ENCODE results near the gene SEPTIN2. TPM values are rescaled to one million over a fixed set of nuclear protein-coding genes. Genes with fewer than 3 reads are reported as not detected.
A peak's percentile ranks its signal among the peaks of the same experiment; 100 is the strongest.

Gene SEPTIN2
- polyA plus RNA-seq, 1 donor (not counting 4 experiments of a cell fraction or from before 2014, with no cell fraction given): 644 TPM

- no peak overlapping the region for H3K9ac ChIP-seq (ENCODE audit: control insufficient read depth, extremely low read depth, insufficient read depth, low read length)
- no peak for DNase-seq (ENCODE audit: low read depth, low spot score)
- no peak overlapping the region for H3K27ac ChIP-seq (ENCODE audit: control insufficient read depth, insufficient read depth, low read length)
- no peaks in the 10 kb centered on the region for H3K9me3 ChIP-seq (ENCODE audit: control insufficient read depth, low read depth, low read length)
- no peak for TF ChIP-seq EZH2 (IDR thresholded peaks at IDR 0.05; ENCODE audit: low read length)
- TF ChIP-seq, protein P1, sequence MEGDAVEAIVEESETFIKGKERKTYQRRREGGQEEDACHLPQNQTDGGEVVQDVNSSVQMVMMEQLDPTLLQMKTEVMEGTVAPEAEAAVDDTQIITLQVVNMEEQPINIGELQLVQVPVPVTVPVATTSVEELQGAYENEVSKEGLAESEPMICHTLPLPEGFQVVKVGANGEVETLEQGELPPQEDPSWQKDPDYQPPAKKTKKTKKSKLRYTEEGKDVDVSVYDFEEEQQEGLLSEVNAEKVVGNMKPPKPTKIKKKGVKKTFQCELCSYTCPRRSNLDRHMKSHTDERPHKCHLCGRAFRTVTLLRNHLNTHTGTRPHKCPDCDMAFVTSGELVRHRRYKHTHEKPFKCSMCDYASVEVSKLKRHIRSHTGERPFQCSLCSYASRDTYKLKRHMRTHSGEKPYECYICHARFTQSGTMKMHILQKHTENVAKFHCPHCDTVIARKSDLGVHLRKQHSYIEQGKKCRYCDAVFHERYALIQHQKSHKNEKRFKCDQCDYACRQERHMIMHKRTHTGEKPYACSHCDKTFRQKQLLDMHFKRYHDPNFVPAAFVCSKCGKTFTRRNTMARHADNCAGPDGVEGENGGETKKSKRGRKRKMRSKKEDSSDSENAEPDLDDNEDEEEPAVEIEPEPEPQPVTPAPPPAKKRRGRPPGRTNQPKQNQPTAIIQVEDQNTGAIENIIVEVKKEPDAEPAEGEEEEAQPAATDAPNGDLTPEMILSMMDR (optimal IDR thresholded peaks at IDR 0.05 in 1 of 3, IDR thresholded peaks at IDR 0.05 in 1 of 3, conservative IDR thresholded peaks at IDR 0.05 in 1 of 3; ENCODE audit: extremely low read depth in 1 of 3, insufficient read depth in 2 of 3, low read length in 3 of 3): no peak
- H4K20me1 ChIP-seq (ENCODE audit: control insufficient read depth, extremely low read depth, insufficient read depth, low read length): peaks cover under 1% of the 10 kb centered on the region
- no peak overlapping the region for H3K4me2 ChIP-seq (ENCODE audit: control insufficient read depth, extremely low read depth, insufficient read depth, low read depth, low read length)
- no peak overlapping the region for H2AFZ ChIP-seq (ENCODE audit: control insufficient read depth, low read length)
- H3K4me3 ChIP-seq (ENCODE audit: control insufficient read depth in 2 of 3, extremely low read depth in 1 of 3, insufficient read depth in 2 of 3, low read depth in 1 of 3, low read length in 3 of 3): no peak overlapping the region
- H3K27me3 ChIP-seq (ENCODE audit: control insufficient read depth, extremely low read depth, insufficient read depth, low read length): no peaks in the 10 kb centered on the region
- peaks cover 0 to 5% of the 10 kb centered on the region in 2 experiments for H3K36me3 ChIP-seq (ENCODE audit: control insufficient read depth in 2 of 2, extremely low read depth in 1 of 2, insufficient read depth in 2 of 2, low read length in 2 of 2)
- H3K9me1 ChIP-seq (ENCODE audit: control insufficient read depth, extremely low read depth, insufficient read depth, low read length): no peaks in the 10 kb centered on the region
- FAIRE-seq: peak; percentile 9
- H3K79me2 ChIP-seq (ENCODE audit: control insufficient read depth, insufficient read depth, low read length): peaks cover 89% of the 10 kb centered on the region
- no peaks in the 10 kb centered on the region for H3K4me1 ChIP-seq (ENCODE audit: control insufficient read depth, extremely low read depth, insufficient read depth, low read length)
- dilution Hi-C loops (cut with MboI; ENCODE audit: extremely low pct_ligation_motif_present, low sequenced_read_pairs): no loop called here
Observed at GRCh38 chr2:241279413-241279812, 36.3 kb upstream of the SEPTIN2 start.

DNA sequence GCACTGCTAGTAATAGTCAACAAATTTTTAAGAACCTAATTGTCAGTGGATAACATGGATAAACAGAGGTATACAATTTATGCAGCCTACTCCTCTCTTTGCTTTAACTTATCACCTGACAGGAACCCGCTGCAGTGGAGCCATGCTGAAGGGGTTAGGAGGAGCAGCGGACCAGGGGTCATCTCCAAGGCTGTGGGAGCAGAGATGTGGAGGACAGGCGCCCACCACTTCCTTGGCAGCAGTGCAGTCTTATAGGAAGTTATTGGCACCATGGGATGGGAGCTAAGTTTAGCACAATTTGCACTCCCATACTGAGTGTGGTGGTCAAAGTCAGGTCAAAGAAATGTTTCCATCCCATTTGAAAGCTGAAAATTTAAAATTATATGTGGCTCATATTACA is 35.9 kb upstream of the SEPTIN2 start:
- H3K4me2 ChIP-seq (ENCODE audit: control insufficient read depth, extremely low read depth, insufficient read depth, low read depth, low read length): no peak overlapping the region
- H3K9me1 ChIP-seq (ENCODE audit: control insufficient read depth, extremely low read depth, insufficient read depth, low read length): no peaks in the 10 kb centered on the region
- H3K9me3 ChIP-seq (ENCODE audit: control insufficient read depth, low read depth, low read length): no peaks in the 10 kb centered on the region
- H3K27me3 ChIP-seq (ENCODE audit: control insufficient read depth, extremely low read depth, insufficient read depth, low read length): no peaks in the 10 kb centered on the region
- dilution Hi-C loops (cut with MboI; ENCODE audit: extremely low pct_ligation_motif_present, low sequenced_read_pairs): no loop called here
- H3K9ac ChIP-seq (ENCODE audit: control insufficient read depth, extremely low read depth, insufficient read depth, low read length): no peak overlapping the region
- H3K4me1 ChIP-seq (ENCODE audit: control insufficient read depth, extremely low read depth, insufficient read depth, low read length): no peaks in the 10 kb centered on the region
- TF ChIP-seq, protein P1 (optimal IDR thresholded peaks at IDR 0.05 in 1 of 3, IDR thresholded peaks at IDR 0.05 in 1 of 3, conservative IDR thresholded peaks at IDR 0.05 in 1 of 3; ENCODE audit: extremely low read depth in 1 of 3, insufficient read depth in 2 of 3, low read length in 3 of 3): no peak
- TF ChIP-seq EZH2 (IDR thresholded peaks at IDR 0.05; ENCODE audit: low read length): no peak
- no peak for FAIRE-seq
- no peak overlapping the region for H3K4me3 ChIP-seq (ENCODE audit: control insufficient read depth in 2 of 3, extremely low read depth in 1 of 3, insufficient read depth in 2 of 3, low read depth in 1 of 3, low read length in 3 of 3)
- H4K20me1 ChIP-seq (ENCODE audit: control insufficient read depth, extremely low read depth, insufficient read depth, low read length): no peaks in the 10 kb centered on the region
- DNase-seq (ENCODE audit: low read depth, low spot score): no peak
- H2AFZ ChIP-seq (ENCODE audit: control insufficient read depth, low read length): no peak overlapping the region
- no peak overlapping the region for H3K27ac ChIP-seq (ENCODE audit: control insufficient read depth, insufficient read depth, low read length)
- H3K36me3 ChIP-seq (ENCODE audit: control insufficient read depth in 2 of 2, extremely low read depth in 1 of 2, insufficient read depth in 2 of 2, low read length in 2 of 2): peaks cover 0 to 5% of the 10 kb centered on the region in 2 experiments
- H3K79me2 ChIP-seq (ENCODE audit: control insufficient read depth, insufficient read depth, low read length): peaks cover 89% of the 10 kb centered on the region
